ENCODE data around the gene PDZD8.

DNA sequence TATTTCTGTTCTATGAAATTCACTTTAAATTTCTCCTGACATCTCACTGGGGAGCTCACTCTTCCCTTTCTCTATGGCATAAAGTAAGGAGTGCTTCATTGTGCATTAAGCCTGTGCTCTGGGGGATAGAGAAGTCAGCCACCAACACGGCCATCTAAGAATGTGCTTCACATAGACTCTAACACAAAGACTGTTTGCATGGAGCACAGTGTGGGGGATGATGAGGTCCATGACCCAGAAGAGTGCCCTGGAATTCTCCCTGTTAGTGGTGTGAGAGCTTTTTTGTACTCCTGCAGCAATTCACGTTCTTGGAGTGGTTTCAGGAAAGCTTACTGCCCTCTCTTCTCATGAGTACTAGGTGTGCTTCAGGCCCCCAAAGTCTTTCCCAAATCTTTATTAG lies 43.9 kb upstream of the PDZD8 start:
- TF ChIP-seq, protein P1, sequence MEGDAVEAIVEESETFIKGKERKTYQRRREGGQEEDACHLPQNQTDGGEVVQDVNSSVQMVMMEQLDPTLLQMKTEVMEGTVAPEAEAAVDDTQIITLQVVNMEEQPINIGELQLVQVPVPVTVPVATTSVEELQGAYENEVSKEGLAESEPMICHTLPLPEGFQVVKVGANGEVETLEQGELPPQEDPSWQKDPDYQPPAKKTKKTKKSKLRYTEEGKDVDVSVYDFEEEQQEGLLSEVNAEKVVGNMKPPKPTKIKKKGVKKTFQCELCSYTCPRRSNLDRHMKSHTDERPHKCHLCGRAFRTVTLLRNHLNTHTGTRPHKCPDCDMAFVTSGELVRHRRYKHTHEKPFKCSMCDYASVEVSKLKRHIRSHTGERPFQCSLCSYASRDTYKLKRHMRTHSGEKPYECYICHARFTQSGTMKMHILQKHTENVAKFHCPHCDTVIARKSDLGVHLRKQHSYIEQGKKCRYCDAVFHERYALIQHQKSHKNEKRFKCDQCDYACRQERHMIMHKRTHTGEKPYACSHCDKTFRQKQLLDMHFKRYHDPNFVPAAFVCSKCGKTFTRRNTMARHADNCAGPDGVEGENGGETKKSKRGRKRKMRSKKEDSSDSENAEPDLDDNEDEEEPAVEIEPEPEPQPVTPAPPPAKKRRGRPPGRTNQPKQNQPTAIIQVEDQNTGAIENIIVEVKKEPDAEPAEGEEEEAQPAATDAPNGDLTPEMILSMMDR (IDR thresholded peaks at IDR 0.05), result no peak
- TF ChIP-seq POLR2A (IDR thresholded peaks at IDR 0.05; ENCODE audit: low read depth), result no peak
- TF ChIP-seq EP300 (IDR thresholded peaks at IDR 0.05), result no peak
